Ureter (tissue), 1 donor: ENCODE results near the gene ATP4A. TPM values are rescaled to one million over a fixed set of nuclear protein-coding genes. Genes with fewer than 3 reads are reported as not detected.

Experiments
- DNase-seq: peaks from one replicate; pipeline ENCODE4 v3.0.0-alpha.2; 2020; ENCODE audit warnings: low spot score
- total RNA-seq: library from RNA; stranded (reverse); gene quantifications from one replicate; pipeline ENCODE4 v1.2.4, GENCODE V29; 2023
- donor health status: DM: yes; HTN: yes; CAD: no.

Gene ATP4A
- total RNA-seq, 1 donor from 2014 or later = not detected

DNA sequence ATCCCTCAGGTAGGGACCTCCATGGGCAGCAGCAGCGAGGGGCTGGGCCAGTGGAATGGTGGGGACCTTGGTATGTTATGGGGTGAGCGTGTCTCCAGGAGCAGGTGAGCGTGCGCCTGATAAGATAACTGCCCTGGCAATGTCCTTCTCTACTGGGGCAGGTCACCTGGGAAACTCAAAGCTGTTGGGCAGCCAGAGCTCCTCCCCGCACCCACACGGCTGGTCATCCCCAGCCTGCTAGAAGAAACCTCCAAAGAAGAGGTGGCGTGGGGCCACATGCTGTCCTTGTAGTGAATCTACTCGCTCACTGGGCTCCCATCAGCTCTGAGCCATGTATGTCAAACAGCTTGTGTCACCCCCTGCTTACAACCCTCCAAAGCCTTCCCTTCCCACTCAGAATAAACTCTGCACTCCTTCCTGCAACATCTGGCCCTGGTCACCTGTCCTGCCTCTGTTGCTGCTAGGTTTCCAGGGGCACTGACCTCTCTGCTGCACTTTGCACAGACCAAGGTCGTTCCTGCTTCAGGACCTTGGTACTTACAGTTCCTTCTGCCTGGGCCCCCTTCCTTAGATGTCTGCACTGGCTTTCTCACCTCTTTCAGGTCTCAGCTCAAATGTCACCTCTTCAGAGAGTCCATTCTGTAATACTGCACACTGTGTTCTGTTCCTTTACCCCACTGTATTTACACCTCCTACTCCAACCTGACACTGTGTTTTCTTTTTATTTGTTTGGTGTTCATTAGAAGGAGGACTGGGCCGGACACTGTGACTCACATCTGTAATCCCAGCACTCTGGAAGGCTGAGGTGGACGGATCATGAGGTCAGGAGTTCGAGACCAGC is 1.8 kb upstream of the ATP4A start:
- no peak for DNase-seq

DNA sequence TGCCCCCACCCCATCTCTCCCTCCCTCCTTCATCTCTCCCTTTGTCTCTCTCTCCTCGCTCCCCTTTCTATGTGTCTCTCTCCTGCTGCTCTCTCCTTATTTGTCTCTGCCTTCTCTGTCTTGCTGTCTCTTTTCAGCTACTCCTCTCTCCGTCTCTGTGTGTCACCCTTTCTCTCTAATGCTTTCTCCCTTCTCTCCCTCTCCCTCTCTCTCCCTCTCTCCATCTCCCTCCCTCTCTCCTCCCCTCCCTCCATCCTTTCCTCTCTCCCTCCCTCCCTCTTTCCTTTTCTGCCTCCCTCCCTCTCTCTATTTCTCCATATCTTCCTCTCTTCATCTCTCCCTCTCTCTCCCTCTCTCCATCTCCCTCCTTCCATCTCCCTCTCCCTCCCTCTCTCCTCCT is 682 bp downstream of the ATP4A start:
- DNase-seq = no peak

GRCh38 chr19:35562336-35562735 is 1.1 kb downstream of the ATP4A start:
- DNase-seq = no peak

DNA sequence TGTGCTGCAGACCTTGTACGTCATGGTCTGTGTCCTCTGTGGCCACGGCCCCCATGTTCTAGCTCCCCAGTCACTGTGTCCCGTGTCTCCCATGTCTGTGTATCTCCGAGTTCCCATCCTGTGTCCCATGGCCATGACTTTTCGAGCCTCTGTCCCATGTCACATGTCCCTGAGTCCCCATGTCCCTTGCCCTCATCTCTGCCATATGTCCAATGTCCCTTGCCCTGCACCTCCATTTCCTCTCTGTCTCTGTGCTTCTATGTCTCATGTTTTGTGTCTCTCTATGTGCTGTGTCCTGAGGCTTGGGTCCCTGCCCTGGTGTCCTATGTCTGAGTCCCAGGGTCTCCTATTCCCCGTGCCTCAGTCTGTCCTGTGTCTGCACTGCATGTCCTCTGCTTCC is 2.0 kb downstream of the ATP4A start:
- DNase-seq = no peak

- DNase-seq = no peak
Observed at GRCh38 chr19:35560677-35561076, 2.8 kb downstream of the ATP4A start.

GRCh38 chr19:35560271-35560670 is 3.2 kb downstream of the ATP4A start:
- no peak for DNase-seq

DNA sequence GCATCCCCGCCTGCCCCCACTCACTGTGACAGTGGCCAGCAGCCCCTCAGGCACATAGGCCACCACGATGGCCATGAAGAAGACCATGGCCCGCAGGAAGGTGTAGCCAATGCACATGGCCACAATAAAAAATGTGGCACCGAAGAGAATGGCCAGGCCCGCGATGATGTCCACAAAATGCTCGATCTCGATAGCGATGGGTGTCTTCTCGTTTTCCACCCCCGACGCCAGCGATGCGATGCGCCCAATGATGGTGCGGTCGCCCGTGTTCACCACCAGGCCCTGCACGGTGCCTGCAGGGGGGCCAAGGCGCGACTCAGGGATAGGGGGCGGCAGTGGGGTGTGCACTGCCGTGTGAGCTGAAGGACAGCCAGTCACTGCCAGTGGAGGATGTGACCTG is 3.7 kb downstream of the ATP4A start:
- no peak for DNase-seq

- DNase-seq = no peak
Observed at GRCh38 chr19:35559281-35559659, 4.2 kb downstream of the ATP4A start.

- DNase-seq = no peak
Observed at GRCh38 chr19:35558400-35559280, 4.8 kb downstream of the ATP4A start.

- DNase-seq = no peak
Observed at GRCh38 chr19:35557539-35558399, 5.7 kb downstream of the ATP4A start.

GRCh38 chr19:35556846-35557538 is 6.5 kb downstream of the ATP4A start:
- no peak for DNase-seq

GRCh38 chr19:35556025-35556590 is 7.3 kb downstream of the ATP4A start:
- no peak for DNase-seq

DNA sequence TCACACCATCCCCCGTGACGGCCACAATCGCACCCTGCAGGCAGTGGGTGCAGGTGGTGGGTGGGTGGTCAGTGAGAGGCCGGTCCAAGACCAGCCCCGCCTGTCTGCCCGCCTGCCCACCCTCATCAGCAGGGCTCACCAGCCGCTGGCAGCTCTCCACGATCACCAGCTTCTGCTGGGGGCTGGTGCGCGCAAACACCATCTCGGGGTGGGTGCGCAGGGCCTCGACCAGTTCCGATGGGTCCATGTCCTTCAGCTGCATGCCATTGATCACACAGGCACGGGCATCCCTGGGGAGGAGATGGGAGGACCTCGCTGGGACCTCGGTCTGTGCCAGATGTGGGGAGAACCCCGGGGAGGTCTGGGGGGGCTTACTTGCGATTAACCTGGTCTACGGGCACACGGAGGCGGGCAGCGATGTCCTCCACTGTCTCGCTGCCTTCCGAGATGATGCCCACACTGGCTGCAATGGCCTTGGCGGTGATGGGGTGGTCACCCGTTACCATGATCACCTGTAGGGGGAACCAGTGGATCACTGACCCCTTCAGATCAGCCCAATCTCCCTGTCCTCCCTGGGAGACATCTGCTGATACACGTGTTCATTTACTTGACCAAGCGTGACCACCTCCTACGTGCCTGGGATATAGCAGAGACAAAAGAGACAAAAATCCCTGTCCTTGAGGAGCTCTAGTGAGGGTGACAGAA is 8.0 kb downstream of the ATP4A start:
- no peak for DNase-seq

- DNase-seq = no peak
Observed at GRCh38 chr19:35554076-35554475, 9.4 kb downstream of the ATP4A start.

DNA sequence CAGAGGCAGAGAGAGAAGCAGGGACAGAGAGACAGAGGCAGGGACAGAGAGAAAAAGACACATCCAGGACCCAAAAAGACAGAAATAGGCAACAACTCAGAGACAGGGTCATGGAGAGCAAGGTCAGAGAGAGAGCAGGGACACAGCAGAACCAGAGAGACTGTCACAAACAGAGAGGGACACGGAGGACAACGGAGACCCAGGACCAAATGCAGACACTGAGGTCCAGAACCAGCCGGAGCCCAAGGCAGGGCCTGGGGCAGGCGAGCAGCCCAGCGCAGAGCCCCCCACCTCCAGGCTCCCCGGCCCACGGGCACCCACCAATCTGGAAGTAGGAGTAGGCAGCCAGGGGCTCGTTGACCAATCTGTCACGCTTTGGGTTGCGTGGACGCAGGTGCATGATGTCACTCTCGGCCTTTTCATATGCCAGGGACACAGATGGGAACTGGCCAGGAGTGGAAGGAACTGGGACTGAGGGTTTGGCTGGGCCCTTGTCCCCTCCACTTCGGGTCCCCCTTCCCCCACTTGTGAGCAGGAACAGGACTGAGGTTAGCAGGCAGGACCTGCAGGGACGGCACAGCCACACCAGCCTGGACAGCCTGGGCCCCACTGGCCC is 10.0 kb downstream of the ATP4A start:
- DNase-seq = no peak

GRCh38 chr19:35552534-35553384 is 10.7 kb downstream of the ATP4A start:
- DNase-seq = no peak

DNA sequence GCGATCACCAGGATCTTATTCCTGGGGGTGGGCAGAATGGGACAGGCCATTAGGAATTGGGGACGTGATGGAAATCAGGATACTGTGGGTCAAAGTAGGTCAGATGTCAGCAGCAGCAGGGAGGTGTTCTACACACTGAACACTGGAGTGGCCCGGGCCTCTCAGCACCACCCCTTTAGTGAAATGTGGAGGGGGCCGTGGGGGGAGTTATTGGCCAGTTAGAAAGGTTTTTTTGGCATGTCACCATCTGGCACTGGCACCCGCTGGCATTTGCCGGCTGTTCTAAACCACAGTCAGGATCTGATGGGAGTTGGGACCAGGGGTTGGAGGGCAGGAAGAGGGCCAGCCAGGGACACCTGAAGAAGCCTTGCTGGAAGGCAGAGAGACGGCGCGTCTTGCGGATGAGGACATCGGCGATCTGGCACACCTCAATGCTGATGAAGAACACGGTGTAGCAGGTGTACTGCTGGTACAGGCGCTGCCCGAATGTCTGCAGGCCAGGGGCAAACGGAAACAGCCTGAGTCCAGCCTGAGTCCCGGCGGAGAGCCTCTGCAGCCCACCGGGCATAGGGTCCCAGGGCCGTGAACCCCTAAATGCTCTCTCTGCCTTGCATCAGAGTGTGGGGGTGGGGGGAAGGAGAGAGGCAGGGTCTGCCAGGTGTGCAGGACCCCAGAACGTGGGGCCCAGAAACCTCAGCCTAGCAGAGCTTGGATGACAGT is 12.2 kb downstream of the ATP4A start:
- no peak for DNase-seq

- no peak for DNase-seq
Observed at GRCh38 chr19:35549879-35550523, 13.5 kb downstream of the ATP4A start.
